ENCODE results near the gene CCDC188.

The CCDC188 gene

GRCh38 chr22:20151276-20151588 is 377 bp upstream of the CCDC188 start:
- TF ChIP-seq CTCF (IDR thresholded peaks at IDR 0.05; ENCODE audit: low read depth, low read length), result no peak
- no peak for DNase-seq (ENCODE audit: low read depth, low spot score)
- no peak overlapping the region for H3K4me3 ChIP-seq (ENCODE audit: low read depth, low read length)
- in situ Hi-C loops (cut with HindIII; ENCODE audit: low sequenced_read_pairs), result no loop called here

- no peak overlapping the region for H3K4me3 ChIP-seq (ENCODE audit: low read depth, low read length)
- no peak for DNase-seq (ENCODE audit: low read depth, low spot score)
- in situ Hi-C loops (cut with HindIII; ENCODE audit: low sequenced_read_pairs), result no loop called here
- no peak for TF ChIP-seq CTCF (IDR thresholded peaks at IDR 0.05; ENCODE audit: low read depth, low read length)
Measured at GRCh38 chr22:20149257-20150250, 1.3 kb downstream of the CCDC188 start.

- H3K4me3 ChIP-seq (ENCODE audit: low read depth, low read length), result no peak overlapping the region
- in situ Hi-C loops (cut with HindIII; ENCODE audit: low sequenced_read_pairs), result no loop called here
- DNase-seq (ENCODE audit: low read depth, low spot score), result no peak
- TF ChIP-seq CTCF (IDR thresholded peaks at IDR 0.05; ENCODE audit: low read depth, low read length), result no peak
Measured at GRCh38 chr22:20148414-20148813, 2.4 kb downstream of the CCDC188 start.

GRCh38 chr22:20147237-20147988 is 3.4 kb downstream of the CCDC188 start:
- in situ Hi-C loops (cut with HindIII; ENCODE audit: low sequenced_read_pairs), result no loop called here
- no peak for TF ChIP-seq CTCF (IDR thresholded peaks at IDR 0.05; ENCODE audit: low read depth, low read length)
- DNase-seq (ENCODE audit: low read depth, low spot score), result no peak
- no peak overlapping the region for H3K4me3 ChIP-seq (ENCODE audit: low read depth, low read length)

GRCh38 chr22:20146777-20147176 is 4.1 kb downstream of the CCDC188 start:
- no peak for DNase-seq (ENCODE audit: low read depth, low spot score)
- in situ Hi-C loops (cut with HindIII; ENCODE audit: low sequenced_read_pairs), result no loop called here
- no peak for TF ChIP-seq CTCF (IDR thresholded peaks at IDR 0.05; ENCODE audit: low read depth, low read length)
- no peak overlapping the region for H3K4me3 ChIP-seq (ENCODE audit: low read depth, low read length)

- H3K4me3 ChIP-seq (ENCODE audit: low read depth, low read length), result no peak overlapping the region
- no peak for TF ChIP-seq CTCF (IDR thresholded peaks at IDR 0.05; ENCODE audit: low read depth, low read length)
- in situ Hi-C loops (cut with HindIII; ENCODE audit: low sequenced_read_pairs), result no loop called here
- no peak for DNase-seq (ENCODE audit: low read depth, low spot score)
Measured at GRCh38 chr22:20145832-20146223, 5.0 kb downstream of the CCDC188 start.
